HepG2 (cell line): ENCODE measurements around the gene RNF208. TPM values are rescaled to one million over a fixed set of nuclear protein-coding genes. Genes with fewer than 3 reads are reported as not detected.

Experiments
- EP300 ChIP-seq, 3 experiments: sonication (generic) in 1 of 3; formaldehyde crosslinking in 1 of 3; IDR thresholded peaks; 2 replicates each; pipeline versions ENCODE4 v1.5.1 to v1.6.1; 2011 to 2020; ENCODE audit warnings: low read depth in 2 of 3, low read length in 2 of 3, borderline replicate concordance in 1 of 3, improper control_type of control experiment in 1 of 3, mild to moderate bottlenecking in 1 of 3, missing genetic modification reagents in 1 of 3, moderate library complexity in 1 of 3
- IRX3 ChIP-seq: sonication (generic); formaldehyde crosslinking; IDR thresholded peaks from 2 replicates; pipeline ENCODE4 v1.8.1; 2023; ENCODE audit warnings: mild to moderate bottlenecking, low read depth, missing genetic modification reagents, borderline replicate concordance
- ISX ChIP-seq: sonication (generic); formaldehyde crosslinking; conservative IDR thresholded peaks from 2 replicates; pipeline ENCODE4 v1.5.0; 2020; ENCODE audit warnings: missing genetic modification reagents
- PRDM15 ChIP-seq: sonication (generic); formaldehyde crosslinking; IDR thresholded peaks from 2 replicates; pipeline ENCODE4 v1.4.0; 2020; ENCODE audit warnings: missing genetic modification reagents
- SCMH1 ChIP-seq: sonication (generic); formaldehyde crosslinking; IDR thresholded peaks from 2 replicates; pipeline ENCODE4 v1.9.0; 2021; ENCODE audit warnings: missing genetic modification reagents, mild to moderate bottlenecking, borderline replicate concordance
- SKIL ChIP-seq: sonication (generic); formaldehyde crosslinking; IDR thresholded peaks from 2 replicates; pipeline ENCODE4 v1.8.0; 2022; ENCODE audit warnings: missing genetic modification reagents, mild to moderate bottlenecking, moderate library complexity, borderline replicate concordance
- SNAI1 ChIP-seq: sonication (generic); formaldehyde crosslinking; IDR thresholded peaks from 2 replicates; pipeline ENCODE4 v1.5.0; 2020; ENCODE audit warnings: mild to moderate bottlenecking, missing genetic modification reagents, borderline replicate concordance
- STAT5B ChIP-seq: sonication (generic); formaldehyde crosslinking; IDR thresholded peaks from 2 replicates; pipeline ENCODE4 v1.4.0; 2020; ENCODE audit warnings: missing genetic modification reagents
- ZBTB42 ChIP-seq: sonication (generic); formaldehyde crosslinking; IDR thresholded peaks from 2 replicates; pipeline ENCODE4 v1.5.0; 2020; ENCODE audit warnings: mild to moderate bottlenecking, missing genetic modification reagents
- ZMYM3 ChIP-seq: sonication (generic); formaldehyde crosslinking; IDR thresholded peaks from 2 replicates; pipeline ENCODE4 v1.5.1; 2020; ENCODE audit warnings: mild to moderate bottlenecking, missing genetic modification reagents
- ZNF160 ChIP-seq: sonication (generic); formaldehyde crosslinking; IDR thresholded peaks from 2 replicates; pipeline ENCODE4 v1.8.0; 2022; ENCODE audit warnings: mild to moderate bottlenecking, inconsistent platforms, missing genetic modification reagents
- ZNF431 ChIP-seq: sonication (generic); formaldehyde crosslinking; IDR thresholded peaks from 2 replicates; pipeline ENCODE4 v1.9.0; 2022; ENCODE audit warnings: missing genetic modification reagents, low read depth, mild to moderate bottlenecking, borderline replicate concordance
- ZNF572 ChIP-seq: sonication (generic); formaldehyde crosslinking; IDR thresholded peaks from 2 replicates; pipeline ENCODE4 v1.5.1; 2020; ENCODE audit warnings: mild to moderate bottlenecking, missing genetic modification reagents
- ZNF607 ChIP-seq: sonication (generic); formaldehyde crosslinking; IDR thresholded peaks from 2 replicates; pipeline ENCODE4 v1.5.1; 2020; ENCODE audit warnings: missing genetic modification reagents, mild to moderate bottlenecking, borderline replicate concordance
- ZNF768 ChIP-seq: sonication (generic); formaldehyde crosslinking; IDR thresholded peaks from 2 replicates; pipeline ENCODE4 v1.4.0; 2020; ENCODE audit warnings: missing genetic modification reagents
- ZNF788 ChIP-seq: sonication (generic); formaldehyde crosslinking; IDR thresholded peaks from 2 replicates; pipeline ENCODE4 v1.5.0; 2020; ENCODE audit warnings: mild to moderate bottlenecking, missing genetic modification reagents, borderline replicate concordance
- polyA plus RNA-seq, 8 experiments: library from polyadenylated mRNA; depleted of rRNA in 3 of 8; stranded (reverse) in 7 of 8; unstranded in 1 of 8; fragments of >200 nt; fragmentation: Illumina TruSeq in 4 of 8; extraction: Trizol in 4 of 8; gene quantifications; 2 replicates each; pipeline versions ENCODE4 v1.2.1 to v1.2.3, GENCODE V29; 2011 to 2016; ENCODE audit warnings: low read depth in 4 of 8, missing spikeins in 1 of 8, mixed read lengths in 1 of 8; ENCODE audit not compliant: insufficient read depth in 1 of 8
- total RNA-seq, 5 experiments: library from RNA; depleted of rRNA; stranded (reverse); fragments of >200 nt; fragmentation: Illumina TruSeq; extraction: Trizol; gene quantifications; 2 replicates each; pipeline ENCODE4 v1.2.3, GENCODE V29; 2016; ENCODE audit warnings: low read depth in 1 of 5
- TF ChIP-seq, protein P1 (sequence below): sonication (generic); formaldehyde crosslinking; IDR thresholded peaks from 2 replicates; pipeline ENCODE4 v1.4.0; 2020; ENCODE audit warnings: missing genetic modification reagents
- TF ChIP-seq, protein P2 (sequence below): sonication (generic); formaldehyde crosslinking; conservative IDR thresholded peaks from 2 replicates; pipeline ENCODE4 v1.8.1; 2023; ENCODE audit warnings: missing genetic modification reagents

The RNF208 gene
- total and polyA plus RNA-seq, 2 of the 13 experiments (the other 11 are each of a cell fraction or from before 2014, with no cell fraction given), result 1.6 to 2.1 TPM

DNA sequence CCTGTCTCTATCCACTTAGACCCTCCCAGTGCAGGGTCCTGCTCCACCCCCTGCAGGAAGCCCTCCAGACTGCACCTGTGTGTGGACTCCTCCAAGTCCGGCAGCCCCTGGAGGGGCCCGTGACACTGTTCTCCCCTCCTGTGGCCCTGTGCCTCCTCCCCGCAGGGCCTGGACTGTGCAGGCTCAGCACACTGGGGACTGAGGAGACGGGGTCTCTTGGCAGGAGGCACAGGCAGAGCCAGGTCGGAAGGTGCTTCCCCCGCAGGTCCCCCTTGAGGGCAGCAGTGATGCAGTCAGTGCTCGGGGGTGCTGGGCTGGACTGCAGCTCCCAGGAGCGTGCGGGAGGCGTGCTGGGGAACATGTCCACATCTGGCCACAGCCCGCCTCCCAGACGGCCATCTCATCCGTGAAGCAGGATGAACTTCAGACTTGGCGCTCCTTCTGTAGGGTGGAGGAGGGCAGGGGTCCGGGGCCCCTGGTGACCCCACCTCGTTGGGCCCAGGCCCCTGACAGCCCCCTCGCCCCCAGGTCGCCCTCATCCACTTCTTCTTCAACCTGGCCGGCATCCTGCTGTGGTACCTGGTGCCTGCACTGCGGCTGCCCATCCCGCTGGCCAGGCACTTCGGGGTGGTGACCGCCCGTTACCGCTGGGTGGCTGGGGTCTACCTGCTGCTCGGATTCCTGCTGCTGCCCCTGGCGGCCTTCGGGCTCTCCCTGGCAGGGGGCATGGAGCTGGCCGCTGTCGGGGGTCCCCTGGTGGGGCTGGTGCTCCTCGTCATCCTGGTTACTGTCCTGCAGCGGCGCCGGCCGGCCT is 13.6 kb upstream of the RNF208 start (continued):
- 0 out of 2 replicates have a peak, but pooled peaks have one; percentile 54 for TF ChIP-seq STAT5B (CRISPR knock-in tag)
- TF ChIP-seq ZBTB42 (CRISPR knock-in tag), result peak; percentile 91; the same call in 1 of the 2 replicates
- peak; percentile 16; the same call in 1 of the 2 replicates for TF ChIP-seq ZNF607
- TF ChIP-seq ZNF768 (CRISPR knock-in tag), result peak; percentile 25; the same call in 1 of the 2 replicates
- TF ChIP-seq ZMYM3 (CRISPR knock-in tag), result peak; percentile 83
- peak; percentile 56; the same call in 1 of the 2 replicates for TF ChIP-seq SKIL (CRISPR knock-in tag)
- 0 out of 2 replicates have a peak, but pooled peaks have one; percentile 41 for TF ChIP-seq IRX3 (CRISPR knock-in tag)
- TF ChIP-seq, protein P1, sequence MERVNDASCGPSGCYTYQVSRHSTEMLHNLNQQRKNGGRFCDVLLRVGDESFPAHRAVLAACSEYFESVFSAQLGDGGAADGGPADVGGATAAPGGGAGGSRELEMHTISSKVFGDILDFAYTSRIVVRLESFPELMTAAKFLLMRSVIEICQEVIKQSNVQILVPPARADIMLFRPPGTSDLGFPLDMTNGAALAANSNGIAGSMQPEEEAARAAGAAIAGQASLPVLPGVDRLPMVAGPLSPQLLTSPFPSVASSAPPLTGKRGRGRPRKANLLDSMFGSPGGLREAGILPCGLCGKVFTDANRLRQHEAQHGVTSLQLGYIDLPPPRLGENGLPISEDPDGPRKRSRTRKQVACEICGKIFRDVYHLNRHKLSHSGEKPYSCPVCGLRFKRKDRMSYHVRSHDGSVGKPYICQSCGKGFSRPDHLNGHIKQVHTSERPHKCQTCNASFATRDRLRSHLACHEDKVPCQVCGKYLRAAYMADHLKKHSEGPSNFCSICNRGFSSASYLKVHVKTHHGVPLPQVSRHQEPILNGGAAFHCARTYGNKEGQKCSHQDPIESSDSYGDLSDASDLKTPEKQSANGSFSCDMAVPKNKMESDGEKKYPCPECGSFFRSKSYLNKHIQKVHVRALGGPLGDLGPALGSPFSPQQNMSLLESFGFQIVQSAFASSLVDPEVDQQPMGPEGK (CRISPR knock-in tag), result peak; percentile 79
- TF ChIP-seq PRDM15 (CRISPR knock-in tag), result no peak
- TF ChIP-seq, protein P2, sequence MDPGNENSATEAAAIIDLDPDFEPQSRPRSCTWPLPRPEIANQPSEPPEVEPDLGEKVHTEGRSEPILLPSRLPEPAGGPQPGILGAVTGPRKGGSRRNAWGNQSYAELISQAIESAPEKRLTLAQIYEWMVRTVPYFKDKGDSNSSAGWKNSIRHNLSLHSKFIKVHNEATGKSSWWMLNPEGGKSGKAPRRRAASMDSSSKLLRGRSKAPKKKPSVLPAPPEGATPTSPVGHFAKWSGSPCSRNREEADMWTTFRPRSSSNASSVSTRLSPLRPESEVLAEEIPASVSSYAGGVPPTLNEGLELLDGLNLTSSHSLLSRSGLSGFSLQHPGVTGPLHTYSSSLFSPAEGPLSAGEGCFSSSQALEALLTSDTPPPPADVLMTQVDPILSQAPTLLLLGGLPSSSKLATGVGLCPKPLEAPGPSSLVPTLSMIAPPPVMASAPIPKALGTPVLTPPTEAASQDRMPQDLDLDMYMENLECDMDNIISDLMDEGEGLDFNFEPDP (CRISPR knock-in tag), result no peak
- peak; percentile 82; the same call in 1 of the 2 replicates for TF ChIP-seq SNAI1 (CRISPR knock-in tag)
- TF ChIP-seq EP300 (IDR thresholded peaks at IDR 0.05; ENCODE audit: low read depth in 2 of 2, low read length in 2 of 2), result 0 out of 4 replicates have a peak, but pooled peaks of 1 of the 2 experiments have one; percentile 10
- TF ChIP-seq EP300 (CRISPR knock-in tag; IDR thresholded peaks at IDR 0.05; ENCODE audit: borderline replicate concordance), result no peak; the same call in 1 of the 2 replicates
- TF ChIP-seq ZNF572 (CRISPR knock-in tag), result 0 out of 2 replicates have a peak, but pooled peaks have one; percentile 19
- no peak for TF ChIP-seq SCMH1
- no peak for TF ChIP-seq ZNF160
- TF ChIP-seq ZNF788 (CRISPR knock-in tag), result 0 out of 2 replicates have a peak, but pooled peaks have one; percentile 19
- no peak for TF ChIP-seq ISX (CRISPR knock-in tag)
- TF ChIP-seq ZNF431 (CRISPR knock-in tag), result no peak
